GM12873 (cell line): ENCODE results near the gene SV2B.

Experiments used
- TF ChIP-seq, protein P1 (sequence below): IDR thresholded peaks from 2 replicates; pipeline ENCODE4 v1.5.1; 2012; ENCODE audit warnings: low read depth, mild to moderate bottlenecking, moderate library complexity, low read length, control low read depth; ENCODE audit not compliant: insufficient read depth; ENCODE audit errors: missing control alignments

SV2B gene

DNA sequence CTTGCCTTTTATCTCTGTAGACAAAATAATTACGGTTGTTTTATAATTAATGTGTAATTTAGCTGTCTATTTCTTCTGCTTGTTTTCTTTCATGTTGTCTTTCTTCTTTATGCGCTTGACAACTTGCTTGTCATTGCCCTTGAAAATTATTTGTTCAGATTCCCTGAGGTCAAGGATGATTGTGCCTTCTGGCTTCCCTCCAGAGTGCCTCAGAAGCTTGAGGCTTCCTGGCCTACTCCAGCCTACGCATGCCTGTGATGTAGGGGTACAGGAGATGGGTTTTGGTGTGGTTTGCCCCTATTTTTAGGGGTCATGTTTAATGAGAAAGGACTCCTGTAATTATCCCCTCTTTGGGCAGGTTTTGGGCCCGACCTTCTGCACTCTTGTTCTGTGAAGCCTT, 231.5 kb downstream of the SV2B start:
- TF ChIP-seq, protein P1, sequence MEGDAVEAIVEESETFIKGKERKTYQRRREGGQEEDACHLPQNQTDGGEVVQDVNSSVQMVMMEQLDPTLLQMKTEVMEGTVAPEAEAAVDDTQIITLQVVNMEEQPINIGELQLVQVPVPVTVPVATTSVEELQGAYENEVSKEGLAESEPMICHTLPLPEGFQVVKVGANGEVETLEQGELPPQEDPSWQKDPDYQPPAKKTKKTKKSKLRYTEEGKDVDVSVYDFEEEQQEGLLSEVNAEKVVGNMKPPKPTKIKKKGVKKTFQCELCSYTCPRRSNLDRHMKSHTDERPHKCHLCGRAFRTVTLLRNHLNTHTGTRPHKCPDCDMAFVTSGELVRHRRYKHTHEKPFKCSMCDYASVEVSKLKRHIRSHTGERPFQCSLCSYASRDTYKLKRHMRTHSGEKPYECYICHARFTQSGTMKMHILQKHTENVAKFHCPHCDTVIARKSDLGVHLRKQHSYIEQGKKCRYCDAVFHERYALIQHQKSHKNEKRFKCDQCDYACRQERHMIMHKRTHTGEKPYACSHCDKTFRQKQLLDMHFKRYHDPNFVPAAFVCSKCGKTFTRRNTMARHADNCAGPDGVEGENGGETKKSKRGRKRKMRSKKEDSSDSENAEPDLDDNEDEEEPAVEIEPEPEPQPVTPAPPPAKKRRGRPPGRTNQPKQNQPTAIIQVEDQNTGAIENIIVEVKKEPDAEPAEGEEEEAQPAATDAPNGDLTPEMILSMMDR: no peak

DNA sequence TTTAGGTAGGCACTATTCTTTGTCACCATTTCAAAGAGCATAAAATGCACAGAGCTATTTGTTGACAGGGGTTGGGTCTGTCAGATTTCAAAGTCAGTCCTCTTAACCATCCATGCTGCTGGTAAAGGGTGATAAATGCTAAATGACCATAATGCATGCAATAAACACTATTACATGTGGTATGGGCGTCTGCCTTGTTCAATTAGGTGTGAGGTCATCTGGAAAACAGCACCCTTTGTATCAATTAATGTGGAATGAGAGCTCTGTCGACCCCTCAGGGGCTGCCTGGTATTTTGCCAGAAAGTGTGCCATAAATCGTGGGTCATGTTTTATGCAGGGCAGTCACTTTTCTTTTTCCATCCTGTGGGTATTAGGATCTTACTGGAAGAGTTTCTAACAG, 235.6 kb downstream of the SV2B start:
- TF ChIP-seq, protein P1: no peak

DNA sequence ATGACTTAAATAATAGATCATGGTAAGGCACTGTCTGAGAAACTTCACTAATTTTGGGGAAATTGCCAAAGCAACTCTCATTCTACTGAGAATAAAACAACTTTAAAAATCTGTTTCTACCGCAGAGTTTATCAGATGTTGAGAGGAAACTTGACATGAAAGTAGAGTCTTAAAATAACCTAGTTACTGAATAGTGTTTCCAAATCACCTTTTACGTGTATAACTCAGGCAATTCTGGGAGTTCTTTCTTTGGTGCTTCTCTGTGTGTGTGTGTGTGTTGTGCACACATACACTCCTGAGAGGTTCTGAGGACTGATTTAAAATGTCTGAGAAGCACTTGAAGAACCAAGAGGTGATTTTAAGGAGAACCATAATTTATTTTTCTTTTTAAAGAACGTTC, 236.6 kb downstream of the SV2B start:
- TF ChIP-seq, protein P1: no peak

DNA sequence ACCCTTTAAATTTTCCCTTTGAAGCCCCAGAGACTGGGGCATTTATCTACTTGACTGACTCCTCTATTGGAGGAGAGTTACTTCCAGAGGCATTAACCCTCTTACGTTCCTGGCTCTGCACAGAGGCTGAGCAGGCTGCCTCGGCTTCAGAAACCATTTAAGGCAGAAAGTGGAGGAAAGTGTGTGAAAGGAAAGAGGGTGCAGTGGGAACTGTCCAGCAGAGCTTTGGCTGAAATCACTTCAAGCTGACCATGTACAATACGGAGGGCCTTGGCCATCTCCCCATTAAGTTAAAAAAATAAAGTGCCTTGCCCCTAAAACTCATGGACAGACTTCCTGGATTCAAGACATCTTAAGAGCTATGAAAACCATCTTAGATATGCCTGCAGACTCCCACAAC, 238.7 kb downstream of the SV2B start:
- TF ChIP-seq, protein P1: no peak

DNA sequence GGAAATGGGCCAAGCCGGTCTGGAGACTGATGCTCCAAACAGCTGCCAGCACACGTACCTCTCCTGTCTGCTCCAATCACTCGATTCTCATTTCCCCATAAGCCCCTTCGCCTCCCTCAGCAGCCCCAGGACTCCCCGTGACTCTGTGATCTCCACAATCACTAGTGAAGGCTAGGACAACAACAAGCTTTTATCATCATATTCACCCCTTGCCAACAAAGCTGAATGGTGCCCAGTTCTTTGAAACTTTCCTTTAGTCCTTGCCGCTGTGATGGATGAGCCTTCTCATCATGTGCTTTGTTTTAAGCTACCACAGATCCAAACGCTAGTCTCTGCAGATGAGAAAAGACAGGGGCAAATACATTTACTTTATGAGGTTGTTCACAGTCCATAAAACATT, 242.0 kb downstream of the SV2B start:
- TF ChIP-seq, protein P1: no peak

DNA sequence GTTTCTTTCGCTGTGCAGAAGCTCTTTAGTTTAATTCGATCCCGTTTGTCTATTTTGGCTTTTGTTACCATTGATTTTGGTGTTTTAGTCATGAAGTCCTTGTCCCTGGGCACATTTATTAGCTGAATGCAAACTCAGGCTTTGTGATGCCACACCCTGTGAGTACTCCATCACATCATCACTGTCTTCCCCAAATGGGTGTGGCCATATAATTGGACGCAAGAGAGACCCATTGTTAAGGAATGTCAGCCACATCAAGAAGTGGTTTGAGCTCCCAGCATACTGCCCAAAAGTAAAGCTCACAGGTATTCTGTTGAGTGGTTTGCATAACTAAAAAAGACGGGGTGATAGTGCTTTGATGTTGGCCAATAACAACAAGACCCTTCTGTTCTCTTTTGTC, 245.7 kb downstream of the SV2B start:
- TF ChIP-seq, protein P1: no peak

DNA sequence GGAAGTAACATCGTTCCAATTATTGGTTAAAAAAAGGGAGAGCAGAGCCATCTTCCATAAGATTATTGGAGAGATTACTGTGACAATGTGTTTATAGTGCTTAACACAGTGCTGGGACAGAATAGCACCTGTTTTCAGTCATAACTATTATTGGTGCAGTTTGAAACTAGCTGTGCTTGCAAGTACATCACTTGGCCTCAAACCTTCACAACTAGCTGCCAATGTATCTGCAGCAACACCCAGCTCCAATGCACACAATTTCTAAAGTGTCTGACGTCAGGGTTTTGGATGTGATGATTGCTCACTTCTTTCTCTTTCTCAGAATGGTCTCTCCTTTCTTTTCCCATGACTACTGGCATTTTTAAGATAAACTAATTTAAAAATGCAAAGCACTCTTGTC, 246.2 kb downstream of the SV2B start:
- TF ChIP-seq, protein P1: no peak

DNA sequence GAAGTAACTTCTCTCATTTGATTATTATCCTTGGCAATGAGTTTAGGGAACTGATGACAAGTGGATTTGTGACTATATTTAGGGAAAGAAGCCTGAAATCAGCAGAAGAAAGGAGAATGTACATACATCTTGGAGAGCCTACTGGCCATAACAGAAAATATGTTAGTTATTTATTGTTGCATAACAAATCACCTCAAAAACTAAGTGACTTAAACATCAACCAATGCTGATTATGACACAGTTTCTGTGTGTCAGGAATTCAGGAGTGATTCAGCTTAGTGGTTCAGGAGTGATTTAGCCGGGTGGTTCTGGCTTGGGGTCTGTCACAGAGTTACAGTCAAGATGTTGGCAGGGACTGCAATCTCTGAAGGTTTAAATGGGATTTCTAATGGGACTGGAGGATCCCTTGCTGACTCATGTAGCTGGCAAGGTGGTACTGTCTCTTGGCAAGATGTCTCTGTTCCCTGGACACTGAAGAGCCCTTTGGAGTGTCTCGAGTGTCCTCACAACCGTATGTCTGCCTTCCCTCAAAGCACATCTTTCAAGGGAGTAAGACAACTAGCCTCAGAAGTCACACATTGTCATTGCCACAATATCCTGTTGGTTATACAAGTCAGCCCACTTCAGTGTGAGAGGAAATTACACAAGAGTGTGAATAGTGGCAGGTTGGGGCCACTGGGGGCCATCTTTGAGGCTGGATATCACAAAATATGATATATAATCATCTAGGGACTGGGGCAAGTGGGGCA, 248.9 kb downstream of the SV2B start:
- TF ChIP-seq, protein P1: no peak
